Right ventricle myocardium superior (tissue), 1 donor: ENCODE data around the gene AOPEP. TPM values are rescaled to one million over a fixed set of nuclear protein-coding genes. Genes with fewer than 3 reads are reported as not detected.

Source experiments
- microRNA-seq: library from miRNA; unstranded; fragments of <30 nt; microRNA quantifications from one replicate; pipeline ENCODE4 v1.2.0, GENCODE V29; 2020
- total RNA-seq: library from RNA; stranded (reverse); fragmentation: NEBNext Ultra II Directional; extraction: Animal tissue kit (Norgen Biotek cat#: 25700); gene quantifications from one replicate; pipeline ENCODE4 v1.2.1, GENCODE V29; 2021
- donor health status: DM: no; HTN: yes; CAD: no; lungs with severe emphysema.

Gene AOPEP
- total RNA-seq, 1 donor from 2014 or later, result 158 TPM

Small RNA genes within 50 kb of the gene (microRNA-seq; reads per million reads assigned to microRNA genes)
- gene MIR2278, result 0.97 reads per million
- gene MIR23B, result 108,301 reads per million, percentile 100 among the genes with 10 or more reads in this experiment
- gene MIR24-1, result not detected
- 9,766 reads per million, percentile 96 among the genes with 10 or more reads in this experiment for gene MIR27B
- gene MIR3074, result not detected
- not detected for gene MIR6081

Other genes with a start within 250 kb of the AOPEP start
- 0.08 TPM for gene PCAT7, start 171.6 kb upstream of the AOPEP start, total RNA-seq
- gene FBP2, start 132.9 kb upstream of the AOPEP start, total RNA-seq, result 0.27 TPM
- gene FBP1, start 87.2 kb upstream of the AOPEP start, total RNA-seq, result 1.1 TPM